22Rv1 (cell line): ENCODE data around the gene ENDOV.

Source experiments
- H3K27ac ChIP-seq: fragments of 450-650 bp; 2 replicates; pipeline ENCODE4 v1.5.1; 2017
- CTCF ChIP-seq: fragments of 450-650 bp; IDR thresholded peaks from 2 replicates; pipeline ENCODE4 v1.5.1; 2017; ENCODE audit warnings: mild to moderate bottlenecking
- ZFX ChIP-seq: fragments of 450-650 bp; IDR thresholded peaks from 2 replicates; pipeline ENCODE4 v1.6.1; 2017; ENCODE audit warnings: antibody characterized with exemption, borderline replicate concordance

ENDOV gene

GRCh38 chr17:80428796-80429195 lies 13.8 kb downstream of the ENDOV start:
- no peak for TF ChIP-seq ZFX
- no peak for TF ChIP-seq CTCF
- H3K27ac ChIP-seq: no peak overlapping the region

GRCh38 chr17:80429356-80430275 lies 14.6 kb downstream of the ENDOV start:
- no peak overlapping the region for H3K27ac ChIP-seq
- TF ChIP-seq CTCF (no peak), ZFX (no peak)

- no peak for TF ChIP-seq ZFX
- no peak for TF ChIP-seq CTCF
- H3K27ac ChIP-seq: no peak overlapping the region
Observed at GRCh38 chr17:80430446-80431245, 15.7 kb downstream of the ENDOV start.

- no peak overlapping the region for H3K27ac ChIP-seq
- TF ChIP-seq ZFX (no peak), CTCF (no peak)
Observed at GRCh38 chr17:80431246-80432195, 16.6 kb downstream of the ENDOV start.

GRCh38 chr17:80432350-80432955 lies 17.5 kb downstream of the ENDOV start:
- no peak overlapping the region for H3K27ac ChIP-seq
- no peak for TF ChIP-seq CTCF
- TF ChIP-seq ZFX: no peak

GRCh38 chr17:80432961-80433550 lies 18.1 kb downstream of the ENDOV start:
- no peak overlapping the region for H3K27ac ChIP-seq
- no peak for TF ChIP-seq ZFX
